ENCODE data around the gene MPIG6B.

GRCh38 chr6:31739639-31740396, 16.6 kb downstream of the MPIG6B start, which contains the start of gene MSH5:
- TF ChIP-seq CTCF (IDR thresholded peaks at IDR 0.05): no peak
- TF ChIP-seq POLR2AphosphoS5 (IDR thresholded peaks at IDR 0.05): peak; percentile 71 to 79
- no peak for TF ChIP-seq EP300 (IDR thresholded peaks at IDR 0.05)
- TF ChIP-seq POLR2A (IDR thresholded peaks at IDR 0.05): peak in 2 of 4 donors; percentile 36 to 81

All from upper lobe of left lung (tissue), 4 donors.